HG02623 (cell line): Measurements from ENCODE around the gene SCGB3A1.

Source experiments
- ATAC-seq: cut with Tn5 transposase; IDR thresholded peaks from one replicate; pipeline ENCODE4 v1.9.1; 2021; ENCODE audit warnings: moderate library complexity; ENCODE audit not compliant: unreplicated experiment

Gene SCGB3A1

DNA sequence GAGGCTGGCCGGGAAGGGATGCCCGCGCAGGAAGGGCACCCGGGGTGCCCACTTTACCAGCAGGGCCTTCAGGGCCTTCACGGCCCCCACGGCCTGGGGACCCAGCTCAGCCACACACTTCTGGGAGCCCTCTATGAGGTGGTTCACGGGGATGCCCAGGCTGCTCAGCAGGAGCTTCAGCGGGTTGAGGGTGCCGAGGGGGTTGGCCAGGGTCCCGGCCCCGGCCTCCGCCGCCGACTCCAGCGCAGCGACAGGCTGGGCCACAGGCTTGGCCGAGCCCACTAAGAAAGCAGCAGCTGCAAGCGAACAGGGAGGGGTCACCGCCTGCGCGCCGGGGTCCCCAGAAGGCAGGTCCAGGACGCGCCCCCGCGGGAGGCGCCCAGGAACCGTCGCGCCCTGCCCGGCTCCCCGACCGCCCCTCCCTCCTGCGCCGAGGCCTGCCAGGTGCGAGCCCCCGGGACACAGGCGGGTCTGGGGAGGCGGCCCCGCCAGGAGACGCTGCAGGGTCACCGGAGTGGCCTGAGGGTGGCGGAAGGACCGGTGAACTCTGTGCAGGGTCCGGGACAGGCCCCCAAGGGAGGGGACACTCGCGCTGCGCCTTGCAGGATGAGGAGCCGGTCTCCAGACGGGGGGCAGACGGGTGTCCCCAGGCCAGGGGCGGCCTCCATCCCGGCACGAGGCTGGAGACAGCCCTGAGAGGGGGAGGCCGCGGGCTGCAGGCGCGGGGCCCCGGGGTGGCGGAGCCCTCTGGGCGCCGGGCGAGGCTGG is 572 bp downstream of the SCGB3A1 start:
- no peak for ATAC-seq

DNA sequence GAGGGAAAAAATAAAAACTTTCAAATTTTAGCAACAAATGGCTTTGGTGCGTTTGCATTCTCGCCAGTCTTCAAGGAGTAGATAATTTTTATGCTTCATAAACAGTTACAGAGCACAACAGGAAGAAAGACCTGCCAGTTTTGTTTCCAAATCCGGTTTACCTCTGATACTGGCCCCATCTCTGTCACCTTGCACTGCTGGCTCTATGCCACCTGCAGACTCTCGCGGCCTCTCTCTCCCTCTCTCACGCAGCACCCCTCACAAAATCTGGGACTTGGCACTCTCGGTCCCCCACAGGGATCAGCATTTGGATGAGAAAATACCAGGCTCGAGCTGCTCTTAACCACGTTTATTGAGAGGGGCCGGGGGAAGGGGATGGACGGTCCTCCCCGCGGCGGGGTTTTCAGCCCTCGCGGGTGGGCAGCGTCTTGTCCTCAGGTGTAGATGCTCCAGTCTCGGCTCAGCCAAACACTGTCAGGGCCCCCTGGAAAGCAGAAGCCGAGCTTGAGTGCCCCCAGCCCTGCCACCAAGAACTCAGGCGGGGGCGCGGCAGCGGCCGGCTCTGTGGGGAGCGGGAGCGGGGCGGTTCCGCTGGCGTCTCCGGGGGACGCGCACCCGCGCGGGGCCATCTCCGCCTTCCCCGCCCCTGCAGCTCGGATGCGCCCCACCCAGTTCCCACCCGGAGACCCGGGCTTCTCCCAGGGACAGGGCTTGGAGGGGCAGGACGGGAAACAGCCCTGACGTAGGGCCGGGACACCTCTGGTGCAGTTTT is 1.3 kb downstream of the SCGB3A1 start:
- ATAC-seq, result no peak

DNA sequence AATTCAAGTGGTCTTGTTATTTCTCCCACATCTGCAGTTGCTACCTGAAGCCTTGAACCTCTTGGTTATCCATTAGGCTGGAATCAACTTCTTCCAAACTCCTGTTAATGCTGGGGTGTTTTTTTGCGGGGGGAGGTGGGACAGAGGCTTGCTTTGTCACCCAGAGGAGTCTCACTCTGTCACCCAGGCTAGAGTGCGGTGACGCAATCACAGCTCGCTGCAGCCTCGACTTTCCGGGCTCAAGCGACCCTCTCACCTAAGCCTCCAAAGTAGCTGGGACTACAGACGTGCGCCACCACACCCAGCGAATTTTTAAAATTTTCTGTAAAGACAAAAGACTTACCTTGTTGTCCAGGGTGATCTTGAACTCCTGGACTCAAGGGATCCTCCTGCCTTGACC is 4.4 kb downstream of the SCGB3A1 start:
- ATAC-seq, result no peak

DNA sequence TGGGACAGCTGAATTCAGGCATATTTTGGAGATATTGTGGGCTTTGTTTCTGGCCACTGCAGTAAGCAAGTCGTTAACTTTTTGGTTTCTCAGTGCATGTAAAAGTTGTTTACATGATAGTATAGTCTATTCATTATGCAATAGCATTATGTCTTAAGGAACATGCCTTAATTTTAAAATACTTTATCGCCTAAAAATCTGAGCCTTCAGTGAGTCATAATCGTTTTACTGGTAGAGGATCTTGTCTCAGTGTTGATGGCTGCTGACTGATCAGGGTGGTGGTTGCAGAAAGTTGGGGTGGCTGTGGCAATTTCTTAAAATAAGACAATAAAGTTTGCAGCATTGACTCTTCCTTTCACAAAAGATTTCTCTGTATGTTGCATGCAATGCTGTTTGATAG is 5.1 kb downstream of the SCGB3A1 start:
- ATAC-seq, result no peak

DNA sequence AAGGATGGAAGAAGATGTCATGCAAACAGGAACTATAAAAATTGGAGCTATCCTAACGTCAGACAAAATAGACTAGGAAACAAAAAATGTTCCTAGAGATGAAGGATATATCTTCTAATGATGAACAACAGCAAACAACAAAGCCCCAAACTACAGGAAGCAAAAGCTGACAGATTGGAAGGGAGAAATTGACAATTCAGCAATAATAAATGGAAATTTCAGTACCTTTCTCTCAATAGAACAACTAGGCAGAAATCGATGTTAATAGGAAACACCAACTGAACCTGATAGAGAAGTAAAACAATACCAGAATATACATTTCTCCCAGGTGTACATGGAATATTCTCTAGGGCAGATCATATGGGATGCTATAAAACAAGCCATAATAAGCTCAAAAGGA is 7.6 kb downstream of the SCGB3A1 start:
- ATAC-seq, result no peak

DNA sequence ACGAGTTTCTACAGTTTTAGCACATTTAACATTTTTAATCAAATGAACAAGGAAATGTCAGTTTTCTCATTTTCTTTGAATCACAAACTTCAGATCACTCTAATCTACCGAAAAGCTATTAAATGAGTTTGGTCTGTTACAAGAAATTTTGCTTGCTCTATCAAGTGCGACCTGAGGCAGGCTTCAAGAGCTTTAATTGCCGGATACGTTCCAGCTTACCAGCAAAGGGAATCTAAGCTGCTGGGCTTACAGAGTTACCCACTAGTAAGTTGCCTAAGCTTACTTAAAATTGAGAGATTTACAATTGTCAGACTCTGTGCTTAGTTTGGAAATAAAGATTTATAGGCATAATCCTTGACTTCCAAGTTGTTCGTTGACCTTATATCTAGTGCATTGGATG is 10.6 kb downstream of the SCGB3A1 start:
- ATAC-seq, result no peak

DNA sequence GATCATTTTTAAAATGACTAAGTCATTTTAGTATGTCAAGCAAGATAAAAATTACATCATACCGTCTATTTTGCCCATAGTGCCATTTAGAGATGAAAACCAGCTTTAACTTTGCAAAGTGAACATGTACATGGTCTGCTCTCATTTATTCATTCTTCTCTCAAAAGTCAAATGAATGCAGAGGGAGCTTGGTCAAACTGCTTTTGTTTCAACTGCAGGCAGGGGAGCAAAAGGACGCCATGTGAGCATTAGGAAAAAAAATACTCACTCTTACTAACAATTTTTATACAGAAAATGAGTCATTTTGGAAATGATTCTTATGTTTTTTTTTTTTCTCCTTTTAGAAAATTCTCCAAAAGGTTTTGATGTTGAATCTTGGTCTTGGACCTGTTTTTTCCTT is 15.7 kb downstream of the SCGB3A1 start:
- no peak for ATAC-seq

DNA sequence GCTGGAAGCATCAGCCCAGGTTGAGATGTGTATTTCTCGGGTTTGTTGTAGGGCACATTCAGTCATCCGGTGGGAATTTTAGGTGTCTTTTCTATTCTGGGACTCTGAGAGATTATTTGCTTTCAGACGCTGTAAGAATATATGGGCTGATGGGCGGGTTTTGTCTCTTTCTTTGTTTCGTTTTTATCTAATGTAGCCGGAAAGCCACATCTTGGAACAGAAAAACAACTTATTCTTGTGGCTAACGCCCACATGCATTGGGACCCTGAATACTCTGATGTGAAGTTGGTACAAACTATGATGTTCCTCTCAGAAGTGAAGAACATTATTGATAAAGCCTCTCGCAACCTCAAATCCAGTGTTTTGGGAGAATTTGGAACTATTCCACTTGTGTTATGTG is 22.4 kb downstream of the SCGB3A1 start:
- ATAC-seq, result no peak

DNA sequence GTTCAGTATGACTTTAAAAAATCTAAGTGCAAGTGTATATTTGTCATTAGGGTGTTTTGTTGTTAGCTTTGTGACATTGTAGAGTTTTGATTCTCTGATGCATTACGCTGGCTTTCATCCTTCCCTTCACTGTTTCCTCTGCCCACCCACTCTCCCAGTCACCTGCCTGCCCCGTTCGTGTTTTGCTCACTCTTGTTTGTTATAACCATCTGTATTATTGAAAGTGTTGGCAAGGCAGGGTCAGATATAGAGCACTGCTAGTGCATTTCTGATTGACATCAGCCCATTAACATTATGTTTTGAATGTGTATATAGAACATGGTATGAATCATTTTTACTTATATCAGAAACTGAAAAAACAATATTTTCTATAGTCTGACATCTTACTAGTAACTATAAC is 27.3 kb downstream of the SCGB3A1 start:
- no peak for ATAC-seq

DNA sequence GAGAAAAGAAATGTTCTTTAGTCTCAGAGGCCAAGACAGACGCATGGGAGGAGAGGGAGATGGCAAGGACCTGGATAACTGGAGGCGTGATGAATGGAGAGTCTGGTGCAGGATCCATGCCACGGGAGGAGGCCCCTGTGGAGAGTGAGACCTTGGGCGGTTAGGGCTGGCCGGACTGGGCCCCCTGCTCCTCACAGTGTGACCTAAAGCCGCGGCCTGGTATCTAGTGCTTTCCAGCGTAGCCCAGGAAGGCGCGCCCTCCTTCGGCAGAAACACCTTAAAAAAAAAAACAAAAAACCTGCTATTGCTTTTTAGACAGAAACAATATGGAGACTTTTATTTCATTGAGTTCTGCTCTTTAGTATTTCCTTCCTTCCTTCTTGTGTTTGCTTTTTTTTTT is 33.1 kb downstream of the SCGB3A1 start:
- no peak for ATAC-seq

DNA sequence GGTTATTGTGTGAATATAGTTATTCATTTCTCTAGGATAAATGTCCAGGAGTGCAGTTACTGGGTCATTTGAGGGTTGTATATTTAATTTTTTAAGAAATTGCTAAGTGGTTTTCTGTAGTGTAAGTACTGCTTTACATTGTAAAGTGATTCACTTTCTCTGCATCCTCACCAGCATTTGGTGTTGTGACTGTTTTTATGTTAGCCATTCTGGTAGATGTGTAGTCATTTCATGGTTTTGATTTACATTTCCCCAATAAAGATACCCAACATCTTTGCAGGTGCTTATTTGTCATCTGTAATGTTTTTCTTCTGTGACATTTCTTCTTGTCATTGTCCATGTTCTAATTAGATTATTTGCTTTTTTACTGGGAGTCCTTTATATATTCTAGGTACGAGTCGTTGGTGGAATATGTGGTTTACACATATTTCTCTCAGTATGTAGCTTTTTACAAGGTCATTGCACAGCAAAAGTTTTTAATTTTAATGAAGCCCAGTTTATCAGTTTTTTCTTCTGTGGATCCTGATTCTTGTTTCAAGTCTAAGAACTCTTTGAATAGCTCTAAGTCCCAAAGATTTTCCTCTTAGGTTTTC is 34.0 kb downstream of the SCGB3A1 start:
- ATAC-seq, result no peak

DNA sequence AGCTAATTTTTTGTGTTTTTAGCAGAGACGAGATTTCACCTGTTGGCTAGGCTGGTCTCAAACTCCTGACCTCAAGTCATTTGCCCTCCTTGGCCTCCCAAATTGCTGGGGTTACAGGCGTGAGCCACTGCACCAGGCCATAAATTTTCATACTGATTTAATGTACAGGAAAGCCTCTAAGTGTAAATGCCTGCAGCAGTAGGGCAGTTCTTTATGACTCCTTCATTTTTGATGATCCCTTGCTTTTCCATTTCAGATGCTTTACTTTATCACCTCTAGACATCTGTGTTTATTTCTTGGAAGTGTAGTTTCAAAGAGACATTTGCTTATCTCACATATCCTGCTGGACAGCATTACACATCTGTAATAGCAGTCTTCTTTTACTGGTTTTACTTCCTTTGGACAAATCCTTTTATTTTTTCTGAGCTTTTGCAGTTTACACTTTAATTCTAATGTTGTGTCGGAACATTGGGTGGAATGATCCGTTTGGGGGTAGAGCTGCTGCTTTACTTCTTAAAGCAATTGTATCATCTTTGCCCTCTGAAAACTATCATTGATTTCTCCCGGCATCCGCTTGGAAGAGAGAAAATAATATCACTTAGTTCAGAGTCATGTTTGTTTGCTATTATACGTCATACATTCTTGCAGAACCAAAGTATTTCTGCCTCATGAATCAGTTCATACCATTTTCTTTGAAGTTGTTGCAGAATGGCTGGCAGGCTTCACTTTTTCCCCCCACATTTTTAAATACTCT is 36.0 kb downstream of the SCGB3A1 start:
- ATAC-seq, result no peak

DNA sequence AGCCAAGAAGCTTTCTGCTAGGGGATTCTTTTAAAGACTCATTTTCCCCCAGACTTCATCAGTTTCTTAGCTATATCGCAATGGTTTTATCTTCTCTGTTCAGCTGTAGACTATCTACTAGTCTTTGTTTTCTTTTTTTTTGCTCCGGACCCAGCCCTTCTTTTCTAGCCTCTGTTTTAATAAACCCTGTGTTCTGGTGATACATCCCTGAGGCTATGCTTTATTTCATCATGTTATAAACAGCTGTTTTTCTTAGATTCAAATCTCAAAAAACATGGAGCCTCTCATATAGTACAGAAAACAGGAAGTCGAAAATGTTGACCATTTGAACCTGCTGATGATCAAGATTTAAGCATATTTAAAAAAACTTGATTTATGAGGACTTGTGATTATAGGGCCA is 37.8 kb downstream of the SCGB3A1 start:
- ATAC-seq, result no peak

DNA sequence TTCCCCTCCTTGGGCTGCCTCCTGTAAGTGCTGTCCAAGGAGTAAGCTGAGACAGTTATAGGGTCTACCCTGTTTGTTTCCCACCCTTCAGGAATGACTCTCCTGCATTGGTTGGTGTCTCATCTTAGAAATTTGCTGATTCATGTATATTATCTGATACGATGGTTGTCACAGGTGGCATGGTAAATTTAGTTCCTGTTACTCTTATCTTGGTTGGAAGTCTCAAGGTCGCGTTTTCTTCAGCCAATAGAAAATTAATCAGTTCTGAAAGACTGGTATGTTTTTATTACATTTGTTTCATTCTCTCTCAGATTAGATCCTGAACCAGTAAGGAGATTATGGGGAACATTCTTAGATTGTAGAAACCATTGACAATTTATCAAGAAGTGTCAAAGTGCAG is 42.7 kb downstream of the SCGB3A1 start:
- ATAC-seq, result no peak

DNA sequence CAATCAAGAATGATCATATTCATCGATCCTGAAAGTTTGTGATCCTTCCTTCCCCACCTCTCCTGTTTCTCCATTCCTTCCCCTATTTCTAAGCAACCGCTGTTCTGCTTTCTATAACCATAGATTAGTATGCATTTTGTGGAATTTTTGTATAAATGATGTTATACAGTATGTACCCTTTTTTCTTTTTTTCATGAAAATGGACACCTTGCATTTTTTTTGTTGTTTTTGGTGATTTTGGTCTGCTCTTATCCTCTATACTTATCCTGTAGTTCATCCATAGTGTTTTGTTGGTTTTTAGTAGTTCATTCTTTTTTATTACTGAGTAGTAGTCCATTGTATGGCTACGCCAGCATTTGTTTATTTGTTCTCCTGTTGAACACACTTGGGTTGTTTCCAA is 46.1 kb downstream of the SCGB3A1 start:
- ATAC-seq, result no peak

DNA sequence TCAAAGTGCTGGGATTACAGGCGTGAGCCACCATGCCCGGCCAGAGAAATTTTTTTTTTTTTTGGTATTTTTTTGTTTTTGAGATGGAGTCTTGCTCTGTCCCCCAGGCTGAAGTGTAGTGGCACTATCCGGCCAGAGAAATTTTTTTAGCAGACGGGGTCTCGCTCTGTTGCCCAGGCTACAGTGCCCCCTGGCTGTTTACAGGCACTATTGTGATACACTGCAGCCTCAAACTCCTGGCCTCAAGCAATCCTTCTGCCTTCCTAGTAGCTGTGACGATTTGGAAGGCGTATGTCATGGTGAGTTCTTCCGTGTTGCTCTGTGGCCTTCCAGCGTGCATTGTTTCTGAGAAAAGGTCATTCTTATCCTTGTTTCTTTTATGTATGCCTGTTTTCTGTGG is 49.6 kb downstream of the SCGB3A1 start:
- ATAC-seq, result no peak
